Activated CD8-positive, alpha-beta T cell treated with anti-CD3 and anti-CD28 coated beads for 36 hours (primary cell): ENCODE measurements around the gene DUSP1. TPM values are rescaled to one million over a fixed set of nuclear protein-coding genes. Genes with fewer than 3 reads are reported as not detected.

Source experiments
- ATAC-seq: fragments of 200-7000 bp; cut with Tn5 transposase; one replicate; pipeline ENCODE4 v1.10.0; 2021; ENCODE audit warnings: mild to moderate bottlenecking, moderate library complexity
- CTCF ChIA-PET: fragments of 350-600 bp; sonication (Branson Sonifier 250); formaldehyde crosslinking; loops from one replicate; lab custom pipeline; 2021; ENCODE audit warnings: antibody characterized with exemption; lab: Charles Lee
- POLR2A ChIA-PET: fragments of 350-600 bp; sonication (Branson Sonifier 250); formaldehyde crosslinking; loops from one replicate; lab custom pipeline; 2021; ENCODE audit warnings: antibody characterized with exemption; lab: Charles Lee
- DNase-seq: peaks from one replicate; pipeline ENCODE4 v3.0.0-alpha.2; 2020
- H3K27ac Mint-ChIP-seq: one replicate; pipeline ENCODE4 v1.8.0; 2021; ENCODE audit warnings: mild to moderate bottlenecking, mixed read lengths
- H3K27me3 Mint-ChIP-seq: one replicate; pipeline ENCODE4 v1.8.0; 2021; ENCODE audit warnings: mixed read lengths
- H3K36me3 Mint-ChIP-seq: one replicate; pipeline ENCODE4 v1.8.0; 2021; ENCODE audit warnings: low read depth, mixed read lengths
- H3K4me1 Mint-ChIP-seq: one replicate; pipeline ENCODE4 v1.8.0; 2021; ENCODE audit warnings: low read depth, mixed read lengths
- H3K4me3 Mint-ChIP-seq: one replicate; pipeline ENCODE4 v1.8.0; 2021; ENCODE audit warnings: mild to moderate bottlenecking, moderate library complexity, mixed read lengths
- H3K9me3 Mint-ChIP-seq: one replicate; pipeline ENCODE4 v1.8.0; 2021; ENCODE audit warnings: mixed read lengths
- intact Hi-C: fragments of 100-400 bp; cut with micrococcal nuclease; formaldehyde crosslinking; loops from one replicate; pipeline ENCODE4 v1.10.0; 2022
- total RNA-seq, 2 experiments: library from RNA; stranded (reverse); gene quantifications; one replicate each; pipeline ENCODE4 v1.2.3, GENCODE V29; 2021
- TF ChIP-seq, protein P1 (sequence below): fragments of 200-600 bp; IDR thresholded peaks from one replicate; pipeline ENCODE4 v1.8.0; 2022; ENCODE audit warnings: antibody characterized with exemption, mild to moderate bottlenecking

Gene DUSP1
- total RNA-seq, 2 experiments from 2014 or later, result 16.6 to 17.9 TPM

DNA sequence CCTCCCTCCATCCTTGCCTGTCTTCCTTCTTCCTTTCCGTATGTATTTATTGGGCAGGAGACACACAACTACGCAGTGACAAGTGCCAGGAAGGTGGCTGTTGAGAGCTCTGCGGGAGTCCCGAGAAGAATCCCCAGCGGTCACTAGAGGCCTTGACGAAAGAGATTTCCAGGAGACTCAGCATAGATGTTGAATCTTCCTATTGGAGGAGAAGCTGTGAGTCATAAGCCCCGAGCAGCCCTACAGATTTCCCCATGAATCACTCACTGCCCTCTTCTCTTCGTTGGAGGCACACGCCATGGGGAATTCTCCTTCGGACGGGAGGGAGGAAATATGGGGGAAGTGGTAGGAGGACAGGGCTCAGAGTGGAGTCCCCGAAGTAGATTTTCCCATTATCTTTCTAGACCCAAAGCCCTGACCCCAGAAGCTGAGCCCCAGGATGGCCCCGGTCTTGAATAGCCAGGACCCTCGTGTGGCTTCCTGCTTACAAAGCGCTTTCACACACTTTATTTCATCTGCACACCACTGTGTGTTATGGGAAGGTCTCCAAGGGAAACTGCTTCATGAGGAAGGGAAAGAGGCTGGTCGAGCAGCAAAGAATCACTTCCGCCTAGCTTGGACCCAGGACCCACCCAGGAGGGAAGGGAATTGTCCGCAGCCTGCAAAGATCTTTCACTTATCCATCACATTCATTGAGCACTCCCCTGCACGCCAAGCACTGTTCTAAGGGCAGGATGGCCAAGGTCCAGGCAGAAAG, 12.7 kb downstream of the DUSP1 start:
- Mint-ChIP-seq H3K36me3 (no peaks in the 10 kb centered on the region), H3K27me3 (no peaks in the 10 kb centered on the region), H3K27ac (no peak overlapping the region), H3K4me1 (no peaks in the 10 kb centered on the region), H3K9me3 (no peaks in the 10 kb centered on the region), H3K4me3 (no peak overlapping the region)
- POLR2A ChIA-PET, result no interaction called here
- ATAC-seq, result no peak
- TF ChIP-seq, protein P1, sequence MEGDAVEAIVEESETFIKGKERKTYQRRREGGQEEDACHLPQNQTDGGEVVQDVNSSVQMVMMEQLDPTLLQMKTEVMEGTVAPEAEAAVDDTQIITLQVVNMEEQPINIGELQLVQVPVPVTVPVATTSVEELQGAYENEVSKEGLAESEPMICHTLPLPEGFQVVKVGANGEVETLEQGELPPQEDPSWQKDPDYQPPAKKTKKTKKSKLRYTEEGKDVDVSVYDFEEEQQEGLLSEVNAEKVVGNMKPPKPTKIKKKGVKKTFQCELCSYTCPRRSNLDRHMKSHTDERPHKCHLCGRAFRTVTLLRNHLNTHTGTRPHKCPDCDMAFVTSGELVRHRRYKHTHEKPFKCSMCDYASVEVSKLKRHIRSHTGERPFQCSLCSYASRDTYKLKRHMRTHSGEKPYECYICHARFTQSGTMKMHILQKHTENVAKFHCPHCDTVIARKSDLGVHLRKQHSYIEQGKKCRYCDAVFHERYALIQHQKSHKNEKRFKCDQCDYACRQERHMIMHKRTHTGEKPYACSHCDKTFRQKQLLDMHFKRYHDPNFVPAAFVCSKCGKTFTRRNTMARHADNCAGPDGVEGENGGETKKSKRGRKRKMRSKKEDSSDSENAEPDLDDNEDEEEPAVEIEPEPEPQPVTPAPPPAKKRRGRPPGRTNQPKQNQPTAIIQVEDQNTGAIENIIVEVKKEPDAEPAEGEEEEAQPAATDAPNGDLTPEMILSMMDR, result no peak
- intact Hi-C loops, result no loop called here
- CTCF ChIA-PET, result interaction anchor here (1.0 to 1.5 kb wide), 3 partner anchors 14 to 175 kb away, joined by 3 read pairs; no protein-coding TSS in a partner anchor
- DNase-seq, result no peak

DNA sequence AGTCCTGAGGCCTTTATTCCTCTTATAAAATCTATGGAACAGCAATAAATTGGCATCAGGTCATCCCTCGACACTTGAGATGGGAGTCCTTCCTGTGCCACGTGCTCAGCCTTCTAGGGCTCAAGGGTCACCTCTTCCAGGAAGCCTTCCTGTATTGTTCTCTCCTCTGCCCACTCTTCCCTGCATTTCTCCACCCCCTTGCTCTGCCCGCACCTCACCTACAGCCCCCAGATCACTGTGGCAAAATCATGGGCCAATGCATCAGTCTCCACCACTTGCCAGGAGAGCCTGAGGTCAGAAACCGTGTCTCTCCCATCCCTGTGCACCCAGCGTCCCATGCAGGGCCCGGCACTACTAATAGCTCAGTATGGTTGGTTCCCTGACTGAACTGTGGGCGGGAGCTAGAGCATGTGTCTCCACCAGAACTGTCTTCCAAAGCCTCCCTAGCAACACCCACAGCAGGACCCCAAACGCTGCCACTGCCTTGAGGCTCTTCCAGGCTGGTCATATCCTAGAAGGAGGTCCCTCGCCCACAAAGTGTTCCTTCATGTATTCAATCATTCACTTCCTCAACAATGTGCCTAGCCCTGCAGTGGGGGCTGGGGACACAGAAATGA, 13.5 kb downstream of the DUSP1 start:
- H3K27ac Mint-ChIP-seq, result no peak overlapping the region
- no peaks in the 10 kb centered on the region for H3K27me3 Mint-ChIP-seq
- intact Hi-C loops, result no loop called here
- H3K36me3 Mint-ChIP-seq, result no peaks in the 10 kb centered on the region
- ATAC-seq (no peak), DNase-seq (no peak)
- no peaks in the 10 kb centered on the region for H3K9me3 Mint-ChIP-seq
- H3K4me1 Mint-ChIP-seq, result no peaks in the 10 kb centered on the region
- no peak overlapping the region for H3K4me3 Mint-ChIP-seq
- TF ChIP-seq, protein P1, result no peak
- CTCF ChIA-PET, result interaction anchor here (1.0 to 1.5 kb wide), 2 partner anchors 15 to 130 kb away, joined by 3 read pairs; no protein-coding TSS in a partner anchor
- POLR2A ChIA-PET, result no interaction called here

DNA sequence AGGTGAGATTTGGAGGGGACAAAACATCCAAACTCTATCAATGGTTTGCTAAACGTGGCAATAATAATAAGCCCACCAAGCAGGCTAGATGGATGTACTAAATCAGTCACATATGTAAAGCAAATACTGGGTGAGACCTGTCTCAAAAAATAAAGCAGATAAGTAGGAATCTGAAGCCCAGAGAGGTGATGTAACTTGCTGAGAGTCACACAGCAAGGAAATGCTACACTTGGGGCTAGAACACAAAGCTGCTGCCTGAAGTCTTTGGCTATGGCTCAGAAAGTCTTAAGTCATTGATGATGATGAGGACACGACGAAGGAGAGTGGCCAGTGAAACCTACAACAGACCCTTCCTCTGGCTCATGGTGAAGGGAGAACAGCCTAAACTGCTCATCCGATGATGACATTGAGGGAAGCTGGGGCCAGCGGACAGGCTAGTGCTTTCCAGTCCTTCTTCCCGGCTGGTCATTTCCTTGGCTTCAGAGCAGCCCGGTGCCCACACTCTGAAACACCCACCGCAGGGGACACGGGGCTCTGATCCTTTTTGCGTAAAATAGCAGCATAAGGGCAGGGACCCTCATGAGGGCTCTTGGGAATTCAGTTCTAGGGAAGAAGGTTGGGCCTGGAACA, 14.1 kb downstream of the DUSP1 start:
- Mint-ChIP-seq H3K27me3 (no peaks in the 10 kb centered on the region), H3K27ac (no peak overlapping the region), H3K9me3 (no peaks in the 10 kb centered on the region), H3K4me1 (no peaks in the 10 kb centered on the region), H3K36me3 (no peaks in the 10 kb centered on the region), H3K4me3 (no peak overlapping the region)
- intact Hi-C loops, result no loop called here
- ATAC-seq (no peak), DNase-seq (no peak)
- ChIA-PET POLR2A (no interaction called here), CTCF (interaction anchor here (1.5 kb wide), 1 partner anchor 15 kb away, joined by 3 read pairs; no protein-coding TSS in a partner anchor)
- TF ChIP-seq, protein P1, result no peak

DNA sequence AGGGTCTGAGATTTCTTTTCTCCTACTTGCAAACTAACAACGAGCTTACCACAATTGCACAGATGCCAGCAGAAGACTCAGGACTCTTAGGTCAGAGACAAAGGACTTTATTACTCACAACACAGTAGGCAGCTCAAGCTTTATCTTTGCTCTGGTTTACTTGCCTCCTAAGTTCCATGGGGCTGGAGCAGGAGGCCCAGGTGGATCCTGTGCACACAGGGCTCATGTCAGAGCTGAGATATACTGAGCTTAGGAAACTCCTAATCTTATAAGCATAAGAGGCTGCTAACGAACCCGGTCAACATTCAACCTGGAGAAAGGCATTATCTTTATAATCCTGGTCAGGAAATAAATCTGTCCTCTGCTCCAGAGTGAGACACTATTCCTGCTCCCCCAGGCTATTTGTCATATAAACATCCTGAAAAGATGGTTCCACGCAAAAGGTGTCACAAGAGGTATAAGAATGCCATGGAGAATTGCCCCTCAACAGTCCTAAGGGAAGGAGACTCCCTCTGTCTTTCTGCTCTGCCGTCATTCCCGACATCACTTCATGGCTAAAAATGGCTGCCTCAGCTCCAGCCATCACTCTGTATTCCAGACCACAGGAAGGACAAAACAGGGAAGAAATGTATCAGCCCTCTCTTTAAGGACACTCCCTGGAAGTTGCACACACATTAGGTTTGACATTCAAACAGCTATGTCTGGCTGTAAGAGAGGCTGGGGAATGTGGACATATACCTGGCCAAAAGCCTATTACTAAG, 16.2 kb downstream of the DUSP1 start:
- no peak overlapping the region for H3K27ac Mint-ChIP-seq
- no peak overlapping the region for H3K4me3 Mint-ChIP-seq
- TF ChIP-seq, protein P1, result no peak
- POLR2A ChIA-PET, result interaction anchor here (0.8 to 1.1 kb wide), 2 partner anchors 11 to 16 kb away, joined by 3 to 4 read pairs; partner anchors contain the start of gene DUSP1
- H3K36me3 Mint-ChIP-seq, result no peaks in the 10 kb centered on the region
- DNase-seq, result no peak
- CTCF ChIA-PET, result interaction anchor here (1.0 kb wide), 1 partner anchor 179 kb away, joined by 5 read pairs; no protein-coding TSS in a partner anchor
- H3K9me3 Mint-ChIP-seq, result no peaks in the 10 kb centered on the region
- no peak for ATAC-seq
- no peaks in the 10 kb centered on the region for H3K27me3 Mint-ChIP-seq
- H3K4me1 Mint-ChIP-seq, result no peaks in the 10 kb centered on the region
- intact Hi-C loops, result no loop called here
